Natural killer cell (primary cell): ENCODE data around the gene ENAH. TPM values are rescaled to one million over a fixed set of nuclear protein-coding genes. Genes with fewer than 3 reads are reported as not detected.

Experiments used
- ATAC-seq, 3 donors: fragments of 150-1000 bp in 2 of 3; fragments of 200-7000 bp in 1 of 3; cut with Tn5 transposase; 1 replicate in 1 of 3; 2 replicates in 2 of 3; pipeline ENCODE4 v1.10.0; 2021; ENCODE audit warnings: mild to moderate bottlenecking in 2 of 3, moderate library complexity in 2 of 3
- DNase-seq, 2 donors: peaks; one replicate each; pipeline versions ENCODE4 v3.0.0 to v3.0.0-alpha.2; 2013 to 2021; ENCODE audit warnings: mixed read lengths in 1 of 2
- H3K27ac ChIP-seq: one replicate; pipeline ENCODE4 v1.5.1; 2013; ENCODE audit warnings: mild to moderate bottlenecking, low read length
- H3K27me3 ChIP-seq: one replicate; pipeline ENCODE4 v1.6.1; 2013; ENCODE audit warnings: low read length; ENCODE audit not compliant: control insufficient read depth, insufficient read depth
- H3K36me3 ChIP-seq: one replicate; pipeline ENCODE4 v1.6.1; 2013; ENCODE audit warnings: low read length; ENCODE audit not compliant: control insufficient read depth, insufficient read depth
- H3K4me1 ChIP-seq: one replicate; pipeline ENCODE4 v1.6.1; 2013; ENCODE audit warnings: low read length; ENCODE audit not compliant: control insufficient read depth, insufficient read depth
- H3K4me3 ChIP-seq: one replicate; pipeline ENCODE4 v1.5.1; 2013; ENCODE audit warnings: low read length
- H3K9me3 ChIP-seq: one replicate; pipeline ENCODE4 v1.6.1; 2013; ENCODE audit warnings: low read length; ENCODE audit not compliant: control insufficient read depth, insufficient read depth
- H3K27ac Mint-ChIP-seq, 2 donors: one replicate each; pipeline ENCODE4 v1.8.0; 2022; ENCODE audit warnings: mild to moderate bottlenecking in 2 of 2, mixed read lengths in 2 of 2, moderate library complexity in 1 of 2
- H3K27me3 Mint-ChIP-seq, 2 donors: one replicate each; pipeline ENCODE4 v1.8.0; 2022; ENCODE audit warnings: low read depth in 2 of 2, mixed read lengths in 2 of 2
- H3K36me3 Mint-ChIP-seq: one replicate; pipeline ENCODE4 v1.8.0; 2022; ENCODE audit warnings: mixed read lengths
- H3K4me1 Mint-ChIP-seq, 2 donors: one replicate each; pipeline ENCODE4 v1.8.0; 2022; ENCODE audit warnings: mixed read lengths in 2 of 2
- H3K4me3 Mint-ChIP-seq: one replicate; pipeline ENCODE4 v1.8.0; 2022; ENCODE audit warnings: mild to moderate bottlenecking, moderate library complexity, mixed read lengths
- H3K9me3 Mint-ChIP-seq, 2 donors: one replicate each; pipeline ENCODE4 v1.8.0; 2022; ENCODE audit warnings: mixed read lengths in 2 of 2
- WGBS: methylation state at CpG from one replicate; pipeline ENCODE4 v1.1.7; 2013; ENCODE audit warnings: missing lambda C conversion rate; ENCODE audit not compliant: insufficient coverage; 5-methylcytosine and 5-hydroxymethylcytosine counted together
- intact Hi-C: fragments of 100-400 bp; cut with micrococcal nuclease; formaldehyde crosslinking; loops from one replicate; pipeline ENCODE4 v1.14.2; 2022
- total RNA-seq, 4 donors: library from RNA; stranded (reverse); fragments of 120-200 nt in 1 of 4; gene quantifications; one replicate each; pipeline versions ENCODE4 v1.2.3 to v1.2.4, GENCODE V29; 2013 to 2022
- TF ChIP-seq, protein P1 (sequence below): fragments of 200-600 bp; IDR thresholded peaks from one replicate; pipeline ENCODE4 v1.8.0; 2022; ENCODE audit warnings: antibody characterized with exemption

ENAH gene
- total RNA-seq, 3 donors from 2014 or later (not counting 1 experiment from before 2014, with no cell fraction given) = not detected

DNA sequence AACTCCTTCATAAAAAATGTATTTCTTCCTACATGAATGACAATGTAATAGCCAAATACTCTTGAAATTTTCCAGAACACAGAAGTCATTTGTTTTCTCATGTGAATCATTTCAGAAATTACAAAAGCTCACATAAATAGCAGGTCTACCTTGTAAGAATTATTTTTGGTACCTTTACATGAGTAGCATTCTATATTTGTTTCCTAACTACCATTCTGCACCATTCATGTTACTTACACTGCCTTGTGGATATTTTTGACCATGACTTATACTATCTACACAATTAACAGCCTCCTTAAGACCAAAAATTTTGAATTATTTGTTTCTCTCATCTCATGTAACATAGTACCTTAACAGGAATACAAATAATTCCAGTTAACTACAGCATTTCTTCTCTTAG, 109.6 kb downstream of the ENAH start:
- no peak overlapping the region for H3K27ac Mint-ChIP-seq
- H3K27me3 ChIP-seq = no peaks in the 10 kb centered on the region
- H3K9me3 ChIP-seq = no peaks in the 10 kb centered on the region
- no peaks in the 10 kb centered on the region for H3K9me3 Mint-ChIP-seq
- no peaks in the 10 kb centered on the region for H3K4me1 ChIP-seq
- TF ChIP-seq, protein P1, sequence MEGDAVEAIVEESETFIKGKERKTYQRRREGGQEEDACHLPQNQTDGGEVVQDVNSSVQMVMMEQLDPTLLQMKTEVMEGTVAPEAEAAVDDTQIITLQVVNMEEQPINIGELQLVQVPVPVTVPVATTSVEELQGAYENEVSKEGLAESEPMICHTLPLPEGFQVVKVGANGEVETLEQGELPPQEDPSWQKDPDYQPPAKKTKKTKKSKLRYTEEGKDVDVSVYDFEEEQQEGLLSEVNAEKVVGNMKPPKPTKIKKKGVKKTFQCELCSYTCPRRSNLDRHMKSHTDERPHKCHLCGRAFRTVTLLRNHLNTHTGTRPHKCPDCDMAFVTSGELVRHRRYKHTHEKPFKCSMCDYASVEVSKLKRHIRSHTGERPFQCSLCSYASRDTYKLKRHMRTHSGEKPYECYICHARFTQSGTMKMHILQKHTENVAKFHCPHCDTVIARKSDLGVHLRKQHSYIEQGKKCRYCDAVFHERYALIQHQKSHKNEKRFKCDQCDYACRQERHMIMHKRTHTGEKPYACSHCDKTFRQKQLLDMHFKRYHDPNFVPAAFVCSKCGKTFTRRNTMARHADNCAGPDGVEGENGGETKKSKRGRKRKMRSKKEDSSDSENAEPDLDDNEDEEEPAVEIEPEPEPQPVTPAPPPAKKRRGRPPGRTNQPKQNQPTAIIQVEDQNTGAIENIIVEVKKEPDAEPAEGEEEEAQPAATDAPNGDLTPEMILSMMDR = no peak
- peaks cover 16 to 26% of the 10 kb centered on the region in 2 donors for H3K27me3 Mint-ChIP-seq
- DNase-seq (no peak), ATAC-seq (no peak)
- H3K4me3 ChIP-seq = no peak overlapping the region
- intact Hi-C loops = no loop called here
- peaks cover 0 to 5% of the 10 kb centered on the region in 2 donors for H3K4me1 Mint-ChIP-seq
- no peaks in the 10 kb centered on the region for H3K36me3 ChIP-seq
- no peak overlapping the region for H3K4me3 Mint-ChIP-seq
- no peaks in the 10 kb centered on the region for H3K36me3 Mint-ChIP-seq
- no peak overlapping the region for H3K27ac ChIP-seq

DNA sequence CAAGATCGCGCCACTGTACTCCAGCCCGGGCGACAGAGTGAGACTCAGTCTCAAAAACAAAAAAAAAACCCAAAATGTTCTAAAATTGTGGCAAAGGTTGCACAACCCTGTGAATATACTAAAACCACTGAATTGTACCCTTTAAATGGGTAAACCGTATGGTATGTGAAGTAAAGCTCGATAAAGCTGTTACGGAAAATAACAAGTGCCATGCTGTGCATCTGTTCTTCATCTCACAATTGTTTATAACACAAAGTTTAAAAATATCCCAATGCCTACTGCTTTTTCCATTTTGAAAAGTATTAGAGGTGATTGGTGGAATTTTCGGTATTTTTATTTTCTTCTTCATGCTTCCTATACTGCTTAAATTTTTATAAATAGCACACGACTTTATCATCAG, 111.5 kb downstream of the ENAH start:
- Histone ChIP-seq H3K9me3 (no peaks in the 10 kb centered on the region), H3K4me1 (no peaks in the 10 kb centered on the region), H3K27ac (no peak overlapping the region), H3K27me3 (no peaks in the 10 kb centered on the region), H3K36me3 (no peaks in the 10 kb centered on the region), H3K4me3 (no peak overlapping the region)
- WGBS = 92% methylated on average over 4 of the region's 9 CpGs
- H3K27ac Mint-ChIP-seq = no peak overlapping the region
- H3K36me3 Mint-ChIP-seq = no peaks in the 10 kb centered on the region
- H3K9me3 Mint-ChIP-seq = no peaks in the 10 kb centered on the region
- peaks cover 19 to 30% of the 10 kb centered on the region in 2 donors for H3K27me3 Mint-ChIP-seq
- H3K4me1 Mint-ChIP-seq = no peaks in the 10 kb centered on the region
- TF ChIP-seq, protein P1 = no peak
- DNase-seq (no peak), ATAC-seq (no peak)
- H3K4me3 Mint-ChIP-seq = no peak overlapping the region
- intact Hi-C loops = no loop called here

DNA sequence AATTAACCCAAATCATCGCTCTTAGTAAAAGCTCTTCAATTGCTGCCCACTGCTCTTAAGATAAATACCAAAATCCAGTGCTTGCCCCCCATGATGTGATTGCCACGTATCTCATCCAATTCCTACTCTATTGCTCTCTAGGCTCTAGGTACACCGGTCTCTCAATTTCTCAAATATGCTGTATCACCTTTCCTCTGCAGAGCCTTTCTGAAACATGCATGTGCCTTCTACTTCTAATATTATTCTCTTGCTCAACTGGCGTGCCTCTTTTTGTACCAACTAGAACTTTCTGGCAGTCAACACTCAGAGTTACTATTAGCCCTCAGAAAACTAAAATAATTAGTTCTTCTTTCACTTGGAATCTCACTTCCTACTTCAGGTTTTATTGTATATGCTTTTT, 113.3 kb downstream of the ENAH start:
- DNase-seq = no peak
- Mint-ChIP-seq H3K4me3 (no peak overlapping the region), H3K4me1 (no peaks in the 10 kb centered on the region), H3K27me3 (peaks cover 23 to 48% of the 10 kb centered on the region in 2 donors), H3K27ac (no peak overlapping the region), H3K9me3 (no peaks in the 10 kb centered on the region), H3K36me3 (no peaks in the 10 kb centered on the region)
- no peaks in the 10 kb centered on the region for H3K9me3 ChIP-seq
- no peaks in the 10 kb centered on the region for H3K27me3 ChIP-seq
- intact Hi-C loops = no loop called here
- 82% methylated on average over 4 of the region's 4 CpGs for WGBS
- ATAC-seq = no peak
- TF ChIP-seq, protein P1 = no peak
- no peaks in the 10 kb centered on the region for H3K4me1 ChIP-seq
- no peak overlapping the region for H3K27ac ChIP-seq
- no peak overlapping the region for H3K4me3 ChIP-seq
- no peaks in the 10 kb centered on the region for H3K36me3 ChIP-seq

DNA sequence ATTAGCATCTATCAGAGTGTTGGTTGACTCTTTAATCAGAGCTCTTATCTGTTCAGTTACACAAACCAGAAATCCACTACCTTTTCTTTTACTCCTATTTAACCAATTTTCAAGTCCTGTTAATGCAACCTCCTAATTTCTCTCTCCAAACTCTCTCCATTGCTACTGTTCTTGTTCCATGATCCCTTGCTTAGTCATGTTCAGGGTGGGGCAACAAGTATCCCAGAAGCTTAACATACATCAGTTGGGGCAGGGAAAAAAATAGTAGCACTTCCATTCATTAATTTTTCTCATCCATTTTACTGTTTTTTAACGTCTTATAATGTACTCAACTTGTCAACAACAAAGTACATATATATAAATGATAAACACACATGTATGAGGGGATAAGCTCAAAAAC, 113.9 kb downstream of the ENAH start:
- no peak for DNase-seq
- TF ChIP-seq, protein P1 = no peak
- ATAC-seq = no peak
- intact Hi-C loops = no loop called here
- WGBS = no CpG with 5 or more reads among the region's 1 CpG
- H3K27me3 ChIP-seq = no peaks in the 10 kb centered on the region
- Mint-ChIP-seq H3K9me3 (no peaks in the 10 kb centered on the region), H3K36me3 (no peaks in the 10 kb centered on the region), H3K4me1 (no peaks in the 10 kb centered on the region), H3K4me3 (no peak overlapping the region), H3K27me3 (peaks cover 23 to 53% of the 10 kb centered on the region in 2 donors), H3K27ac (no peak overlapping the region)
- H3K4me3 ChIP-seq = no peak overlapping the region
- no peaks in the 10 kb centered on the region for H3K9me3 ChIP-seq
- no peaks in the 10 kb centered on the region for H3K36me3 ChIP-seq
- H3K27ac ChIP-seq = no peak overlapping the region
- H3K4me1 ChIP-seq = no peaks in the 10 kb centered on the region
